ENCODE data around the gene APBA2.

- TF ChIP-seq CTCF (IDR thresholded peaks at IDR 0.05) (no peak), POLR2A (IDR thresholded peaks at IDR 0.05) (no peak), POLR2AphosphoS5 (IDR thresholded peaks at IDR 0.05) (no peak), EP300 (IDR thresholded peaks at IDR 0.05; ENCODE audit: low read depth) (no peak)
Measured at GRCh38 chr15:29119847-29120246, 234.1 kb downstream of the APBA2 start.

All from transverse colon (tissue), 4 donors.